GM21717 (cell line): ENCODE measurements around the gene XPNPEP3.
"Not testable (repeated sequence)": the region's sequence is repeated elsewhere in the genome, so short reads cannot be mapped to it uniquely, and the experiment has no call there.

Experiments
- ATAC-seq: cut with Tn5 transposase; IDR thresholded peaks from one replicate; pipeline ENCODE4 v1.9.1; 2021; ENCODE audit warnings: mild to moderate bottlenecking, moderate library complexity; ENCODE audit not compliant: unreplicated experiment

Gene XPNPEP3

DNA sequence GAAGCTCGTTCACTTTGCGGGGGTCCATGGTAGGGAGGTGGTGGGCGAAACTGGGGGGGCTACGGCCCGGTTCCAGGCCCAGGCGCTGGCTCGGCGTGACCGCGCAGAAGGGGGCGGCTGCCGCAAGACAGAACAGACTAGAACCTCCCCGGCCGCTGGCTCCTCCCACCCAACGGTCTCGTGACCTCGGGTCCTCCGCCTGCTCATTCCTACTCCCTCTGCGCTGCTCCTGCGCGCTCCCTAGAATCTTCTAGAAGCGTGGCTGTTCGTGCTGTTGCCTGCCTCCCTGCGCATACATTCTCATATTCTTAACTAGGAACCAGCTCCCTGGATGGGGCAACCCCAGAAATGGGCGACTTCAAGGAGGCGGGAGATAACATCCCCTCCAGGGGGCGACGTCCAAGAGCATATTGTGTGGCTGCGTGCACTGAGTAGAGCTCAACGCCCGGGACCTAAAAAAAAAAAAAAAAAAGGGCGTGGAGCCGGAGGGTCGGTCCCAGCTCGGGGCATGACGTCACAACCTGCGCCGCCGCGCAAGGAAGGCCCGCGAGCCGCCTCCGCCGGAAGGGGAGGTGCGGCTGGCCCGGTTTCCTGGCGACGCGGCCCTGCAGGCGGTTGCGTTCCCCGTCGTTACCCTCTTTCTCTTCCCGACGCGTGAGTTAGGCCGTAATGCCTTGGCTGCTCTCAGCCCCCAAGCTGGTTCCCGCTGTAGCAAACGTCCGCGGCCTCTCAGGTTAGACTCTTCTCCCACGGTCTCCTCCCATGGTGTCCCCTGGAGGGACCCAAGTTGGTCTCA is at the start of gene XPNPEP3, which contains the start of gene ST13:
Gene XPNPEP3, plus strand, starts transcription at position 636 of the 796 bp plus-strand sequence. Its CDS starts 34 bp downstream, at position 670.
Gene ST13, minus strand, starts transcription at position 127 of the 796 bp plus-strand sequence. Its CDS starts 99 bp downstream, at position 28.
- ATAC-seq: peak; percentile 76

DNA sequence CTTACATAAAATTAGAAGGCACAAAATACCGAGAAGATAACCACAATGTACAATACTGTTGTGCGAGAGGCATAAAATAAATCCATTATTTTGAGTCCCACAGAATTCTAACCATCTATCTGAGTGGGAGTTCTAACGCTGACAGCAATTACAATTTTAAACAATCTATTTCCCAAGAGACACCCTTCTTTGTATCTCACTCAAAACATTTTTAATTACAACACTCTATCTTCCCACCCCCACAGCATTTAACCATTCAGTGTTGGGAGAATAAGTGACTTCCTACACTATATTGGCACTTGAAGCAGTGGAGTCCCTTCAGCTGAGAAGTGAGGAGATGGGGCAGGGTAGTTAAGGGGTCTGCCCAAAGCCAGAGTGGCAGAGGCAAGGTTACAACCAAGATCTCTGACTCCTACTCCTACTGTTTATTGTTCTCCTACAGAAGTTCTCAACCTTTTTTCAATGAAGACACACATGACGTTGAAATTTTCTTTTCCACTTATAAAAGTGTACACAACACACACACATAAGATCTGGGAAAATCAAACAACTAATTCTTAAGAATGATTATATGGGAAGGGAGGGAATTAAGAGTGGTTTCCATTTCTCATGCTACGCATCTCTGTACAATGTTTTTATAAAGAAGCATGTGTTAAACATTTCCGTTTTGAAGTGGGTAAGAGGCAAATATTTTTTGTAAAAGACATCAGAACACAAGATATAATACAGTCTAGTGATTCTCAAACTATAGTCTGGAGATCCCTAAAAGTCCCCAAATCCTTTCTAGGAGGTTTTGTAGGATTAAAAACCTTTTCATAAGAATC is 48.7 kb upstream of the XPNPEP3 start:
- ATAC-seq: no peak

DNA sequence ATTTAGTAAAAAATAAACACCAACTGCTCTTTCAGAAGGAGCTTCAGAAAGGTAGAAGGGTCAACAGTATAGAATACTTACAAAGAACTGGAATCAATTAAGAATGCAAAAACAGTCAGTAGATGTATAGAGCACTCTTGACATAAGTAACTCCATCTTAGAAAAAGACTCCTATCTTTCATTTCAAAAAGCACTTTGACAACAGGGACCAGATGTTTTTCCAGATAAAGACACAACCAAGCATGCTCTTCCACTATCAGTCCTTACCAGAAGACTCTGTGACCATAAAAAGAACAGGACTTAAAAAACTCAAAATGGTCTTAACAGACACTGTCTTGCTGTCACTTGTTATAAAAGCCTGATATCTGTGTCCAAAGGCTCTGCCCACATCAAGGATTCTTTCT is 43.0 kb upstream of the XPNPEP3 start:
- no peak for ATAC-seq

DNA sequence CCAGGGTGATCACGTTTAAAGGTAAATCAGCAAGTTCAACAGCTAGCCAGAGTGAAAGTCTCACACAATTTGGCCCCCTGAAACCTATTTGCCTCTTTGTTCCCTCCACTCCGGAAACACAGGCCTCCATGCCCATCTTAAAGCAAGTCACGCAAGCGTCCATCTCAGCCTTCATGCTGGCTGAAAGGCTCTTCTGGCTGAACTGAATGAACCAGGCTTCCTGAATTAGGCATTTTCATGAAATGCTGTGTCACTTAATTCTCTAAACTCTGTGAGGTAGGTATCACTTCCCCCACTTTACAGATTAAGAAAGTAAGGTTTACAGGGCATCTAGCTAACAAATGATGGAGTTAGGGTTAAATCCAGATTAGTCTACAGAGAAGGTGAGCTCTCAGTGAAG is 39.2 kb upstream of the XPNPEP3 start:
- ATAC-seq: no peak

DNA sequence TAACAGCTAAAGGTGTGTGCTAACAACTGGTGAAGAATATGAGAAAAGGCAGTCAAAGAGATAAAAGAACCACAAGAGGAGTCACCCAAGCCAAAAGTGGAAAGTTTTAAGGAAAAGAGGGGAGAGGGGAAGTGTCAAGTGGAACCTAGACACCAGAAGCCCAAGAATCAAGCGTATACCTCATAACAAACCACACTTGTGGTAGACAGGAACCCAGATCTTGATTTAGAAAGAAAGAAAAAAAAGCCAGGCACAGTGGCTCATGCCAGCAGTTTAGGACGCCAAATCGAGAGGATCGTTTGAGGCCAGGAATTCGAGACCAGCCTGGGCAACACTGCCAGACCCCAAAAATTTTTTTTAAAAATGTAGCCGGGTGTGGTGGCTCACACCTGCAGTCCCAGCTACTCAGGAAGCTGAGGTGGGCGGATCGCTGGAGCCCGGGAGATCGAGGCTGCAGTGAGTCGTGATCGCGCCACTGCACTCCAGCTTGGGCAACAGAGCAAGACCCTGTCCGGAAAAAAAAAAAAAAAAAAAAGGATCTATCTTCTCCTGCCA is 38.7 kb upstream of the XPNPEP3 start:
- peak; percentile 9 for ATAC-seq

DNA sequence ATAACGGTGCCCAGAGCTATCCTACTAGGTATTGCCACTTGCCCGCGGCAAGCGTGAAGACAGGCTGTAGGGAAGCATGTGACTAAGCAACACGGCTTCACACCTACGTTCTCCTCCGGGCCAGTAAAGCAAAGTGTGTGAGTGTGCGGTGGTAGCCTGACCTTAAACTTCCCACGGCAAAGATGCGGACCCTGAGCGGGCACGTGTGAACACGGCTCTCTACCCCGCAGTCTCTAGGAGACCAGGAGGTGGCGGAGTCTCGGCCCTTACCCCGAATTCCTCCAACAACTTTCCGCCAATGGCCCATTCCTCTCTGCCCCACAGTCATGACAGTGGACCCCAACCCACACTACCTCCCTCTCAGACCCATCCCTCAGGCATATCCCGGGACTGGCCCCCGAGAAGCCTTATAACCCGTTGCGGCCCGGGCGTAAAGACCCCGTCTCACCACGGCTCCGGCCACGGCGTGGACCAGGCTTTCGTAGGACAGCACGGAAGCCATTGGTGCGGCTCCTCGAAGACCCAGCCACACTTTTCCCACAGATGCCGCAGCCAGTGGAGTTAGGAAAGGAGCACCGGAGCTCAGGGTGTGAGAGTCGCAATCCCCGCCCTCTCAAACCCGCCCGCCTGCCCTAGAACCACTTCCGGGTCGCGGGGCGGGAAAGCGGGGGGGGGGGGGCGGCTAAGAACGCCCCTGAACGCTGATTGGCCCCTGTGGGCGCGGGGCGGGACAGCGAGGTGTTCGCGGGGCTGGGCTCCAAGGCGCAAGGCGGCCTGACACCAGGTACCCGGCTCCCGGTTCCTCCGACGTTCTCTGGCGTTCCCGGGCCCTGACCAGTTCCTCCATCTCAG is 38.0 kb upstream of the XPNPEP3 start, which contains the start of gene SLC25A17:
Gene SLC25A17, minus strand, starts transcription at position 600 of the 852 bp plus-strand sequence. Its CDS starts 98 bp downstream, at position 502.
- ATAC-seq: peak; percentile 76

DNA sequence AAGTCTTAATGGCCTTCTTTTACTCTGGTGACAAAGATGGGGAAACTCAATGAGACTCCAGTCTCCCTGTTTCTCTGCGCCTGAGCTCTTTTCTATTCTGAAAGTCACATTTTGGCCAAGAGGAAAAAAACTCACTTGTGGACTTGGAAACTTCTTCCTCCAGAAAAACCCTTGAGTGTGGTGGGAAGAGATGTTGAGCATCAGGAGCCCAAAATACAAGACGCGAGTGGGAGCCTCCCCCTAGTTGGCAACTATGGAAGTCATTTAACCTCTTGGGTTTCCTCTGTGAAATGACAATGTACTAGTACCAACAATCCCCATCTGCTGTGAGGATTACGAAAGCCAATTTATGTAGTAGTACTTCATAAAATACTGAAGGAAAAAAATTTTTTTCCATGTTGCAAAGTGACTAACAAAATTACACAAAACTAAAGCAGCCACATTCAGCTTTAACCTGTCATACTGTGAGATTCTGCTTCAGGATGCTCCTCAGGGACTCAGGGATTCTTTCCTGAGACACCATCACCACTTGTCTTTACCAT is 37.3 kb upstream of the XPNPEP3 start:
- ATAC-seq: no peak

DNA sequence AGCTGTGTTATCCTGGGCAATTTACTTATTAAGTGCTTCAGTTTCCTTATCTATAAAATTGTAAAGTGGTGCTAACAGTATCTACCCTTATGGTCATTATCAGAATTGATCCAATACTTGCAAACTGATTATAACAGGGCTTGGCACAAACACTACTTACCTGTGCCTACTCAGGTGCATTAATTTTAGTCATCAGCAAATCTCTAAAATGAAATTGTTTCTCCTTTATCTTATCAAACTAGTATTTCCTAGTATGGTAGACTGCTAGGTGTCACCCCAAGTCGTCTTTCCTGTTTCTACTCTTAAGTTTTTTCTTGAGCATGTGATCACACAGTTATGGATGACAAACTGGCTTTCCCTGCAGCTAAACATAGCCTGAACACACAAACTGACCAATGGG is 33.5 kb upstream of the XPNPEP3 start:
- no peak for ATAC-seq

DNA sequence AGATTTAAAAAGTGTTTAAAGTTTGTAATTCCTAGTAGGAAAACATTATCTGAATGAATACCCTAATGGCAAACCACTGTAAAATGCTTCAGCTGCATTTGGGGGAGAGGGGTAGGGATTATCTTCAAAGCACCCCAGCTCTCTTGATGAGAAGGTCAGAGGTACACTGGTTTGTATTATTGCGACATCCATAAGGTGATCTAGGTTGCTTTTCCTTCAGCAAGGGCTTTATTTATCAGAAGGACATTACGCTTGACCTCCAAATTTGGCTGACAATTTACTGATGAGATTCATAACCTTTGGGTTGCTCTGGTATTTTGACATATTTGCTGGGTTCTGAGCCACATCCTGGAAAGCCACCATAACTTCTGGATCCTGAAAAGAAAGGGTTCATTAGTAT is 30.7 kb upstream of the XPNPEP3 start:
- ATAC-seq: not testable (repeated sequence)

DNA sequence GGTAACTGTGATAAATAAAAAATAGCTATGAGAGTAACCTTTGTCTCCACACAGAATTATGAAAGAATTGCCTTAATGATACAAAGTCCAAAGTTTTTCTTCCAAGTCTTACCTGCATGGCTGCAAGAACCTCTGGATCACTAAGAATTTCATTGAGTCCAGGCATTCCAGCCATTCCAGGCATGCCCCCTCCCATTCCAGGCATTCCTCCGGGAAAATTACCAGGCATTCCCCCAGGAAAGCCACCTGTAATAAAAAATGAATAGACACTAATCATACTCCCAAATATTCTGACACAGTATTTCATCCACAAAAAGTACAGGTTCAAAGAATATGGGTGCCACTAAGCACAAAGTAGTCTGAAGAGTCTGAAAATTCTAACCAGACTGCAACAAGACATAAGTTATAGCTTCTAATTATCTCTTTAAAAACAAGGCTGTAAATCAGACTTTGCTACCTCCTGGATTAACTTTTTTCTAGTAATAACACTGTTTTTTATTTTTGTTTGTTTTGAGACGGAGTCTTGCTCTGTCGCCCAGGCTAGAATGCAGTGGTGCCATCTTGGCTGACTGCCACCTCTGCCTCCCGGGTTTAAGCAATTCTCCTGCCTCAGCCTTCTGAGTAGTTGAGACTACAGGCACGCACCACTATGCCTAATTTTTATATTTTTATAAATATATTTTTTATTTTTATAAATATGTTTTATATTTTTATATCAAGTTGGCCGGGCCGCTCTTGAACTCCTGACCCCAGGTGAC is 29.8 kb upstream of the XPNPEP3 start:
- ATAC-seq: no peak

DNA sequence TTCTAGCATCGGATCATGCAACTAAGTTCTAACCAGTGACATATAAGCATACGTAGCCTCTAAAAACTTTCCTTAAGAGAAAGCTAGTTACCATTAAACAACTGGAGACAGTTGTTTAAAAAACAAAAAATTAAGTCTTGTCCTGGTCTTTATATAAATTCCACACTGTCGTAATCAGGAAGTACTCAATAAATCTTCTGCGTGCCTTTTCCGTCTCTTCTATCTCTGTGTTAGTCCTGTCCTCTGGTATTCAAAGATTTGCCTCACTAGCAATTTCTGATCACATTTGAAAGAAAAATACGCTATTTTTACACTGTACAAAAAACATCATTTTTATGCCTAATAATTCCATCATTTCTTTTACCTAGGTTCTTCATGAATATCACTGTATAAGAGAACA is 27.8 kb upstream of the XPNPEP3 start:
- no peak for ATAC-seq

DNA sequence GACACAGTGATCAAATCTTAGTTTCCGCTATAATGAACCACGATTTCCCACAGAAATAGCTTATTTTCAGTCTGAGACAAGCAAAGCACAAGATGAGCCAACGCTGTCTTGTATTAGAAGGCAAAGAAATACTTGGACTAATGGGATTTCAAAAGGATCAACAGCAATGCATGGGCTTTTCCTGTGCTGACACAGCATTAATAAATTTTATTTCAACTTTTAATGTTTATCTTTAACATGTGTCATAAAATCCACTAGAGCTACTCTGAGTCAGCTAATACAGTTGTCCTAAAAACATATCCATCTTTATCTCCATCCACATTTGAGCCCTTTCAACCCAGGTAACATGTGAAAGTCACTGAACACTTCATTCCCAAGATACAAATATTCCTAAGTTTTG is 22.3 kb upstream of the XPNPEP3 start:
- ATAC-seq: no peak

DNA sequence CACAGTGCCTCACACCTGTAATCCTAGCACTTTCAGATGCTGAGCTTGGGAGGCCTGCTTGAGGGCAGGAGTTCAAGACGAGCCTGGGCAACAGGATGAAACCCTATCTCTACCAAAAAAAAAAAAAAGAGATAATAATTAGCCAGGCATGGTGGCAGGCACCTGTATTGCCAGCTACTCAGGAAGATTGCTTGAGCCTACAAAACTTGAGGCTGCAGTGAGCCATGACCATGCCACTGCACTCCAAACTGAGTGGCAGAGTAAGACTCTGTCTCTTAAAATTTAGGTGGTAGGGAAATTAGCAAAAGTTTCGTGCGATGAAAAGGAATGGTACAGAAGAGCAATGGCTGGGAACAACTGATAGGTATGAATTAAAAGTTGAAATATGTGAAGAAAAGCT is 18.5 kb upstream of the XPNPEP3 start:
- no peak for ATAC-seq

DNA sequence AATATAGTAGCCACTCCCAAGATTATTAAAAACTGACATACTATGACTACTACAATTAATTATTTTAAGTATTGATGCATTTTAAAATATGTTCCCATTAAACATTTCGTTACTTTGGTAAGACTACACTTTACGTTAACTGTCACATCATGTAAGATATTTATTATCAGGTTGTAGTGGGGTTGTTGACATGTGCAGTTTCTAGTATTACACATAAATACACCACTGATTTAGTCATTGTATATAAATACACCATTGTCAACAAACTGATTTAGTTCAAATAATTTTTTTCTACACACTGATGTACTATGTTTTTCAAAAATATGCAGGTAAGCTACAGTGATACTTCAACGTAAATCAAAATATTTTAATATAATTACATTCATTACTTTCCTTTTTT is 12.0 kb upstream of the XPNPEP3 start:
- ATAC-seq: no peak

DNA sequence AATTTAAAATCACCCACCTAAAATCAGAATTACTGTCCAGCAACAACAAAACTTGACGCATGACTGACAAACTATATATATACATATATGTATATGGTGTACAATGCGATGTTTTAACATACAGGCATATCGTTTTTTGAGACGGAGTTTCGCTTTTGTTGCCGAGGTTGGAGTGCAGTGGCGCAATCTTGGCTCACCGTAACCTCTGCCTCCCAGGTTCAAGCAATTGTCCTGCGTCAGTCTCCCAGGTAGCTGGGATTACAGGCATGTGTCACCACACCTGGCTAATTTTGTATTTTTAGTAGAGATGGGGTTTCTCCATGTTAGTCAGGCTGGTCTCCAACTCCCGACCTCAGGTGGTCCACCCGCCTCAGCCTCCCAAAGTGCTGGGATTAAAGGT is 11.1 kb upstream of the XPNPEP3 start:
- ATAC-seq: not testable (repeated sequence)

DNA sequence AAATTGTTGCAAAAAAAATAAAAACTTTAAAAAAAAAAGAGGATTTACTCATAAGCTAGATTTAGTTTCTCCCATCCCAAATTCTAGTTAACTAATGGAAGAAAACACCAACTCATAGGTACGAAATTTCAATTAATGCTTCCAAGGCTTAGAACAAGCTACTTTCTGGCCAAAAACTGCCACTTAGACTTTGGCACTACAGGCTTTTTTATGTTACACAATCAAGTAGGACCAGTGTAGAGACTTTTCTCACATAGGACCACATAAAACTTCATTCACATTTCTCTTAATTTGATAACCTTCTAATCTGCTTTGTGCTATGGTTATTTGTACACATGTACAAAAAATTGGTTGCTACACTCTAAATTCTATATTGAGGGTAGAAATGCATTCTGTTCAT is 3.6 kb upstream of the XPNPEP3 start:
- no peak for ATAC-seq

DNA sequence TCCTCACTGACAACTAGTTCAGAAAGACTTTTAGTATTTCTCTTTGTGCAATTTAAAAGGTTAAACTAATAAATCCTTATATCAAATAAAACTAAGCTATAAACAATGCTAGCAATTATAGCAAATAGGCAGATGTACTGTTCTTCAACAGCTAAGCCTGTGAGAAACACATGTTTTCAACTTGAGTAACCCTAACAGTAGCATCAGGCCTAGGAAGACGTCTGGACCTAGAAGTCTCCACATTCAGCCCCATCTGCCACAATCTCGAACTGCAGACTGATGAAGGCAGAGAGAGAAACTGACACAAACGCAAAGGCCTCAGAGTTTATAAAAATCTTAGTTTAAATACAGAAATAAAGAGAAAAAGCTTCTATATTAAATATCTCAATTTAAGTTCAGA is 3.0 kb upstream of the XPNPEP3 start:
- ATAC-seq: no peak

DNA sequence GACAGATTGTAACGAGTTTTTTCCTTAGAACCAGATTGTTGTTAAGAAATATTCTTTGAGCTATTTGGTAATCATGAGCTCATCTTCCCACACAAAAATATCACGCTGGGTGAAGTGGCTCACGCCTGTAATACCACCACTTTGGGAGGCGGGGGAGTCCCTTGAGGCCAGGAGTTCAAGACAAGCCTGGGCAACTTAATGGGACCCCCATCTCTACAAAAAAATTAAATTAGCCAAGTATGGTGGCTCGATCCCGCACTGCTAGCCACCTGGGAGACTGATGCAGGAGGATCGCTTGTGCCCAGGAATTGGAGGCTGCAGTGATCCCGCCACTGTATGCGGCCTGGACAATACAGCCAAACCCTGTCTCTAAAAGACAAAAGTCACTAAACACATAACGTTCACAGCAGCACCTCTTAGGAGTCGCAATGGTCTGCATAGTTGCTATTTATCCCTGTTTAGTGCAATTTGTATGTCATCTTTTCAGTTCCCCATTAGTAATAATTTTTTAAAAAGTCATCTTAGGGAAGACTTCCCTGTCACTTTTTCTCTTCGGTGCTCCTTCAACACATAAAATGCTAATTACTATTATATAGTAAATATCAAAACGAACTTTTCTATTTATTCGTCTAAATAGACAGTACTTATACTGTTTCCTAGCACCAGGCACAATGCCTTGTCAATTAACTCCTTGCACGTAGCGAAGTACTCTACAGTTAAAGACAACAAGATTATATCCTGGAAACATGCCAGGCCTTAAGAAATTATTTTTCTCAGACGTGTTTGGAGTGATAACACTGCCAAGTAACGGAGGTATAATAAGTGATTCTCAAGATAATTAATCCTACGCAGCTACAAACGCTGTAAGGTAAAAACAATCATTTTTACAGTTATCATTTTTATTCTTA is 1.6 kb upstream of the XPNPEP3 start:
- no peak for ATAC-seq
